GM19455 (cell line): ENCODE results near the gene CES2.

Experiments used
- ATAC-seq: cut with Tn5 transposase; IDR thresholded peaks from one replicate; pipeline ENCODE4 v1.9.1; 2021; ENCODE audit not compliant: unreplicated experiment

CES2 gene

DNA sequence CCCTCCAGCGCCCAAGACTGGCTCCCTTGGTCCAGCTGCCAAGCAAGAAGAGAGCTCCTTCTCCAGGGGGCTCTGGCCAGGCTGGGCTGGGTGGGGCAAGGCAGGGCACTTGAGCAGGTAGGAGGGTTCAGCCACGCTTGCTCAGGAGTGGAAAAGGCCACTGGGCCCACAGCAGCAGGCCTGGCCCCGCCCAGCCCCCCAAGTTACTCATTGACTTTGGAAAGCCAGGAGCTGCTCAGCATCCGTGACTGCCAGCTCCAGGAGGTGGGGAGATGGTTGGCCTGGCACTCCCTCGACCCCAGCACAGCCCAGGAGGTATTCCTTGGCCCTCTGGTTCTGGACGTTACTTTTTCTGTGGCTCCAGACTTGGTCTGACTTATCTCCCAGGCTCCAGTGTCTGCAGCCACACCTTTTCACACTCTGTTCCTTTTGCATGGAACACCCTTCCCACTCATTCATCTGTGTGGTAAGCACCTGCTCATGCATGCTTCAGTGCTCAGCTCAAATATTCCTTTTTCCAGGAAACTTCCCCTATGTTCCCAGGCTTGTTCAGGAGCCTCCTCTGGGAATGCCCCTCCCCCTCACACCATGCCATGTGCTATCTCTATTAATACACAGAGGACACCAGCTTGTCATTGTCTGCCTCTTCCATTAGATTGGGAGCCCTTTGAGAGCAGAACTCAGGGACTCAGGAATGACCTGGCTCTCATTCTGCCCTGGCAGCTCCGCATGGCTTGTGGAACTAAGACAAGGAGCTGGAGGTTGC is 16.3 kb upstream of the CES2 start, which contains the start of gene CDH16:
Gene CDH16 (minus strand): TSS at position 83 of the 766 bp plus-strand sequence. CDS start 820 bp downstream, outside the sequence.
- no peak for ATAC-seq

DNA sequence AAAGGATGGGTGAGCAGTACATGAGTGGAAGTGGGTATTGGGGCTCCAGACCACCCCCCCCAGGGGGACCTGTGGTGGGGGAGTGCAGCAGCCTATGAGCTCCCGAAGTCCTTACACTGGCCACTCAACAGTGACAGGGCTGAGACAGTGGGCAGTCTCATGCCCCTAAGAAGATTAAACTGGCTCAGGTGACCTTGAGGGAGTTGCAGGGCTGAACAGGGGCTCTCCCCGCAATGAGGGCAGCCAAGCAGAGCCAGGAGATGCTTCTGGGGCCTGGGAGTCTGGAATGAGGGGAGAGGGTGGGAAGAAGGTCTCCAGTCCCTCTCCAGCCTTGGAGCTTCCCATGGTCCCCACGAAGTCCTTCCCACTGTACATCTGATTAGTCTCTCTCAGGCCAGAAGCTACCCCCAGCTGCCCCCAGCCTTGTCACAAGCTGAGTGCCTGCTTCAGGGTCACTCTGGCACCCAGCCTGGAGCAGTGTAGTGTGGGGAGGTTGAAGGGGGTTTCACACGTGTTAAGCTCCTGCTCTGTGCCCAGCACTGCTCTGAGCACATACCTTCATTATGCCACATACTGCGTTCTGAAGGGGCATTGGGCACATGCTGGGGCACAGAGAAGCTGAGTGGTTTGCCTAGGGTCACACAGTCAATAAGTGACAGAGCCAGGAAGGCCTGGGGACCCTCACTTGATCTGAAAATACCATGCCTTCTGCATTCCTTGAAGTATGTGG is 15.6 kb upstream of the CES2 start:
- ATAC-seq, result no peak

- ATAC-seq, result no peak
Observed at GRCh38 chr16:66920299-66920590, 15.1 kb upstream of the CES2 start.

DNA sequence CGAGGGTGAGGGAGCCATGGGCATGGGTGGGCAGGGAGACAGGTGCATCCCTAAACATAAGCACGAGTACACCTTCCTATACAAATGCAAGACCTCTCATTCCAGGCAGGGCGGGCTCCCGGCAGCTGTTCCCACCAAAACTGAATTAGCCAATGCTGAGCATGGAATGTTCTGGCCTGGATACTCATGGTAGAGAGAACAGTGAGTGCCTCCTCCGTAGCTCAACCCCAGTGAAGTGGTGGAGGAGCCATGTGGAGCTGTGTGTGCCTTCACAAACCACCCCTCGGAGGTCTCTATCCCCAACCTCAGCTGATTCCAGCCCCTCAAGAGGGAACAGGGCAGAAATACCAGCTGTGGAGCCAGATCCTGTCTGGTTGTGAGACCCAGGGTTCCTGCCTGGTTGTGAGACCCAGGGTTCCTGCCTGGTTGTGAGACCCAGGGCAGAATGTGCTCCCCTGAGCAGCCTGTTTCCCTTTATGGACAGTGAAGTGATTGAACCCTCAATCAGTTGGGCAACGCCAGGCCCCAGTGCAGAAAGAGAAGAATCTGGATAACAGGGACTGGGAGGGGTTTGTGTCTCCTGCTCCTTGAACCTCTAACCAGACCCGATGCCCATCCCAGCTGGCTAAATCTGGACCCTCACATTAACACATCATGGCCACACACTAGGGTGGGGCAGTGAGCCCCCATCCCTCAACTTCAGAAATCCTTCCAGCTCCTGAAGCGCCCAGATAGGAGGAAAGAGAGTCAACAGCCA is 14.2 kb upstream of the CES2 start:
- ATAC-seq, result no peak

DNA sequence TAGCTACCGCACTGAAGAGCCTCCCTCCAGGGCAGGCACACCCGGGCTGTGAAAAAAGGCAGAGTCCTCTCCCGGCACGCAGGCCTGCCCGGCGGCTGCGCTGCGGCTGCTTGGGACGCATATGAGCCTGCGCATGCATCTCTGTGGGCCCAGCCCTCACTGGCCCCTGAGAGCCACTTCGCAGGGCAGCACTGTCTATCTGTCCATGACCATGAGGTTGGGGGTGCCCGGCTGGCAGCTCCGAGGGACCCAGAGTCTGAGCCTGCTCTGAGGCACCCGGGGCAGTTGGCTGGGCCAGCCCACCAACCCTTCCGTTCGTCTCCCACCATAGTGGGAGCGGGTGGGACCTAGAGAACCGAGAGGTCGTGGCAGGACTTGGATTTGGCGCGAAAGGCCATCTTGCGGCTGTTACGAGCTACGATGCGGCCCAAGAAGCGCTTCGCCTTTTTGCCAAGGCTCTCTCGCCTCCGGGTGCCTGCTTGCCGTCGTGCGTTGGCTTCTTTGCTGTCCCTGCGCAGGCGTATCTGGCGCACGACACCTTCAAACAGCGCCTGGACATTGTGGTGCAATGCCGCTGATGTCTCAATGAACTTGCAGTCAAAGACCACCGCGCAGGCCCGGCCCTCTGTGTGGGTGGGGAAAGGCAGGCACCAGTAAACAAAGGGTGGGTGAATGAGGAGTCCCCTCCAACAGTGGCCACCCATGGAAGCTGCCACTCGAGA is 13.4 kb upstream of the CES2 start:
- no peak for ATAC-seq

GRCh38 chr16:66923247-66923731 is 12.0 kb upstream of the CES2 start:
- no peak for ATAC-seq

GRCh38 chr16:66923866-66924265 is 11.4 kb upstream of the CES2 start:
- no peak for ATAC-seq

DNA sequence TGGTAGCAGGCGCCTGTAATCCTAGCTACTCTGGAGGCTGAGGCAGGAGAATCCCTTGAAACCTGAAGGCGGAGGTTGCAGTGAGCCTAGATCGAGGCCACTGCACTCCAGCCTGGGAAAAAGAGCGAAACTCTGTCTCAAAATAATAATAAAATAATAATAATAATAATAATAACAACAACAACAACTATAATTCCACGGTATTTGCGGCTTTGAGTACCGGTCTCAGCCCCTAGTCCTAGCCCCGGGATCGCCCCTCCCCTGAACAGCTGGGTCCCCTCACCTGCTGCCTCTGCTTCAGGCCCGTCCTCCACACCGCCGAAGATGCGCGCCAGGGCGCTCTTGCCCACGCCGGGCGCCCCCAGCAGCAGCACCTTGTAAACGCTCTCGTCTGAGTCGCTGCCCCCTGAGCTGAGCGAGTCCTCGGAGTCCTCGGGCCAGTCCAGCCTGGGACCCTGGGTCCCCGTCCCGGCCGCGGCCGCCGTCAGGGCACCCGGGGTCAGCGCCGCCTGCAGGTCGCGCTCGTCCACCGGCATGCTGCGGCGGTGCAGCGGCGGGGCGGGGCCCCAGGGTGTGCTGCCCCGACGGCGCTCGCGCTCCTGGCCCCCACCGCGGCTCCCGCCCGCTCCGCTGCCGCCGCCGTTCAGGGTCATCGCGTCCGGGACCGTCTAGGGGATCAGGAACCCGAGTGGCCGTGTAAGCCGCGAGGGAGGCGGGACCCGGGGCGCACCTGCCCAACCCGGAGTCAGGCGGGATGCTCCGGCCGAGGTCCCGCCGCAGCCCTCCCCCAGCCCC is 10.6 kb upstream of the CES2 start:
- no peak for ATAC-seq

DNA sequence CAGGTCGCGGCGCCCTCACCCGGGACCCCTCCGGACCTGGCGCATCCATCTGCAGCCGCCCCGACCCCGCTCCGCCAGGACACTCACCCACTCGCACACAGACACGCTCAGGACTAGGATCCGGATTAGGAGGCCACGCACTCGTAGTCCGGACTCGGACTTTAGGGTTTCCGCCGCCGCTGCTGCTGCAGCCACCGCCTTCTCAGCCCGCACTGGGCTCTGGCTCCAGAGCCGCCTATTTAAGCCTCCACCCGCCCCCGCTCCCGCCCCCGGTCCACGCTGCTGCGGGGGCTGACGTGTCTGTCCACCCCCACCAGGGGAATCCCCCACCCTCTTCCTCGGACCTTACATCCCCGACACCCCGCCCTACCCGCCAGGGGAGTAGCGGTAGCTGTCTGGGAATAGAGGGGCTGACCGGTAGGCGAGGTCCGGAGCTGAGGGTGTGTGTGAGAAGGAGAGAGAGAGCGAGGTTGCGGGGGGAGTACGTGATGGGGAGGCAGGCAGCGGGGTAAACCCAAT is 9.9 kb upstream of the CES2 start, which contains the start of gene RRAD:
Gene RRAD (minus strand): TSS at position 214 of the 519 bp plus-strand sequence. CDS start 356 bp downstream, outside the sequence.
- ATAC-seq, result no peak

- ATAC-seq, result no peak
Observed at GRCh38 chr16:66926171-66926947, 9.0 kb upstream of the CES2 start.

GRCh38 chr16:66926961-66927436 is 8.3 kb upstream of the CES2 start:
- no peak for ATAC-seq

GRCh38 chr16:66927918-66928649 is 7.2 kb upstream of the CES2 start:
- ATAC-seq, result no peak

GRCh38 chr16:66928702-66929388 is 6.5 kb upstream of the CES2 start:
- ATAC-seq, result no peak

DNA sequence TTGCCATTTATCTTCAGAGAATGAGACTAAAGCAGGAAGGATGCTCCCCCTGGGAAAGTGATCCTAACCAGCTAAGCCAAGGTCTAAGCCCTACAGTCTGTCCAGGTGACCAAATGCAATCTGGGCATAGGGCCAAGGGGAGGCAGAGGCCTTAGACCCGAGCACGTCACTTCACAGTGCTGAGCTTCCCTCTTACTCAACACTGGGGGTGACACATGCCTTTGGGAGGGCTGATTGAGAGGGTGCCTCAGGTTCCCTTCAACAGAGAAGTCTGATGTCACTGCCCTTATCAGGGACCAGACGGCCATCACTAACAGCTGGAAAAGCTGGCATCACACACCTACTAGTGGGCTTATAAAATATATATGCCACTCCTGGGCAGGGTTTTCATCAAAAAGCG is 5.1 kb upstream of the CES2 start:
- ATAC-seq, result no peak

- ATAC-seq, result no peak
Observed at GRCh38 chr16:66931665-66932064, 3.7 kb upstream of the CES2 start.

- no peak for ATAC-seq
Observed at GRCh38 chr16:66932076-66932475, 3.2 kb upstream of the CES2 start.

DNA sequence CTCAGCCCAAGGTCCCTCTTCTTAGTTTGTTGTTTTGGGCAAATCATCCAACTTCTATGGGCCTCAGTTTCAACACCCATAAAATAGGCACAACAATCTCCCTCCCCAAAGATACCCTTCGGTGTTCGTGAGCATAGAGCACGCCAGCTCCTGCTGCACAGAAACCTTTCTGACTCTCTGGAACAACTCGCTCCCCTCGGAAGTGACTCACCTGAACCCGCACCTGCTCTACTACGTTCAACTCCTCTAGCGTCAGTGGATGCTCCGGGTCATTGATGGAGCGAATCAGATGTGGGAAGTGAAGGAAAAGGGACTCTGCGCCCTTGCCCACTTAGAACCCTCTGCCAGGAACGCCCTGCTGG is 1.6 kb upstream of the CES2 start:
- ATAC-seq, result no peak
